OCI-LY7 (cell line): Measurements from ENCODE around the gene KLK10.

Source experiments
- EZH2phosphoT487 ChIP-seq: fragments of 200-600 bp; sonication (generic); IDR thresholded peaks from 2 replicates; pipeline ENCODE4 v1.6.1; 2018; ENCODE audit warnings: low read depth, borderline replicate concordance, mild to moderate bottlenecking, mixed run types, antibody characterized with exemption, low read length, moderate library complexity, mixed read lengths
- TF ChIP-seq, protein P1 (sequence below): fragments of 200-600 bp; sonication (generic); conservative IDR thresholded peaks from 2 replicates; pipeline ENCODE4 v1.5.1; 2014; ENCODE audit warnings: mild to moderate bottlenecking, antibody characterized with exemption, low read length, moderate library complexity, mixed read lengths

DNA sequence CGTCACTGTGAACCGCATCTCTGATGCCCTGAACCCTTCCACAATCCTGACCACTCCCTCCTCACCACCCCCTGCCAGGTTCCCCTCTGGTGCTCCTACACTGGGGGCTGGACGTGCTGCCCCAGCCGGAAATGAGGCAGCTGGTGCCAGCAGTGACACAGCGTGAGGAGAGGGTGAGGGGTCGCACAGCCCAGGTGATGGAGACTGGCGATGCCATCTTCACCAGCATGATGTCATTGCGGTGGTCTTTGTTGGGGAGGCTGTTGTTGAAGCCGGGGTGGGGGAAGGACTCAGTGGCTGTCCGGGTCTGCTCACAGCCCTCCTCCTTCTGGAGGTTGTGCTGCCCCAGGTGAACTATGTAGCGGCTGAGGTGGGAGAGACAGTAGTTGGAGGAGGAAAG, 4.4 kb upstream of the KLK10 start:
- TF ChIP-seq, protein P1, sequence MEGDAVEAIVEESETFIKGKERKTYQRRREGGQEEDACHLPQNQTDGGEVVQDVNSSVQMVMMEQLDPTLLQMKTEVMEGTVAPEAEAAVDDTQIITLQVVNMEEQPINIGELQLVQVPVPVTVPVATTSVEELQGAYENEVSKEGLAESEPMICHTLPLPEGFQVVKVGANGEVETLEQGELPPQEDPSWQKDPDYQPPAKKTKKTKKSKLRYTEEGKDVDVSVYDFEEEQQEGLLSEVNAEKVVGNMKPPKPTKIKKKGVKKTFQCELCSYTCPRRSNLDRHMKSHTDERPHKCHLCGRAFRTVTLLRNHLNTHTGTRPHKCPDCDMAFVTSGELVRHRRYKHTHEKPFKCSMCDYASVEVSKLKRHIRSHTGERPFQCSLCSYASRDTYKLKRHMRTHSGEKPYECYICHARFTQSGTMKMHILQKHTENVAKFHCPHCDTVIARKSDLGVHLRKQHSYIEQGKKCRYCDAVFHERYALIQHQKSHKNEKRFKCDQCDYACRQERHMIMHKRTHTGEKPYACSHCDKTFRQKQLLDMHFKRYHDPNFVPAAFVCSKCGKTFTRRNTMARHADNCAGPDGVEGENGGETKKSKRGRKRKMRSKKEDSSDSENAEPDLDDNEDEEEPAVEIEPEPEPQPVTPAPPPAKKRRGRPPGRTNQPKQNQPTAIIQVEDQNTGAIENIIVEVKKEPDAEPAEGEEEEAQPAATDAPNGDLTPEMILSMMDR = no peak
- TF ChIP-seq EZH2phosphoT487 = no peak
